CD4-positive, alpha-beta T cell treated with Interleukin-17A for 1 hour (primary cell): Measurements from ENCODE around the gene CTTN.
A peak's percentile ranks its signal among the peaks of the same experiment; 100 is the strongest.

Experiments
- DNase-seq: peaks from one replicate; pipeline ENCODE4 v3.0.0-alpha.2; 2020

CTTN gene

GRCh38 chr11:70397983-70398833, at the start of gene CTTN:
Gene CTTN, plus strand, starts transcription at chr11:70398529. Its CDS starts 8,769 bp downstream, at chr11:70407298.
- peak; percentile 57 for DNase-seq

DNA sequence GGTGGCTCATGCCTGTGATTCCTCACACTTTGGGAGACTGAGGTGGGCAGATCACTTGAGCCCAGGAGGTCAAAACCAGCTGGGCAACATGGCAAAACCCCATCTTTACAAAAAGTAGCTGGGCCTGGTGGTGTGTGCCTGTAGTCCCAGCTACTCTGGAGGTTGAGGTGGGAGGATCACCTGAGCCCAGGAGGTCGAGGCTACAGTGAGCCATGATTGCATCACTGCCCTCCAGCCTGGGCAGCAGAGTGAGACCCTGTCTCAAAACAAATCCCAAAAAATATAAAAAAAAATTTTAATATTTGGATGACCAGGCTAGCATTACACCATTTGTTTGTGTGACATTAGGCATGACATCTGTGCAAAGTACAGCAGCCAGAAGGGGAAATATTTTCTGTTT, 49.7 kb upstream of the CTTN start:
- DNase-seq: no peak

DNA sequence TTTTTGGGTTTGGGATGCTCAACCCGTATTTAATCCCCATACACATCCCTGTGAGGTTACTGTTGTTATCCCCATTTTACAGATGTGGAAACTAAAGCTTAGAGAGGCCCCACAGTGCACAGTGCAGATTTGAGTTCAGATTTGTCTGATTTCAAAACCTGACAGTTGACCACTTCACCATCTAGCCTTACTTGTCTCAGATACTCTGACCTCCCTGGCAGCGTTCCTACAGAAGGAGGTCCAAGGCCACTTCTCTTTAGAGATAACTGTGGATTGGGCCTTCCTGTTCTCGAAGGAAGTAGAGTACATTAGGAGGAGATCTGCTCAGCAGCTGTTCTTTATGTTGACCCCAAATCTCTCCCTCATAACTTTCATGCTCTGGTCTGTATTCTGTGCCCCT, 46.7 kb upstream of the CTTN start:
- no peak for DNase-seq

DNA sequence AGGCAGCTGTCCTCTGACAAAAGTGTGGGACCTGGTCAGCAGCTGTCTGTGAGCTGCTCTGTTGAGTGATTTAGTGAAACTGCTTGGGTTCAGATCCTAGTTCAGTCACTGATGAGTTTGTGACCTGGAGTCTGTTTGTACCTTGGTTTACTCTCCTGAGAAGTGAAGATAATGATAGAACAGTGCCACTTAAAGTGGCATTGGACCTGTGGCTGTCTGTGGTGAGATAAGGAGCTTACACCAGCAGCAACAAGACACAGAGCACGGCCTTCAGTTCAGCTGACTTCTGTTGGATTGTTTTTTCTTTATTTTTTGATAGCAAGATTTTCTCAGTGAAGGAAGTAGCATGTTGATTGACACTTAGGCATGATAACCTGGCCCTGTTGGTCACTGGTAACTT, 46.2 kb upstream of the CTTN start:
- no peak for DNase-seq

DNA sequence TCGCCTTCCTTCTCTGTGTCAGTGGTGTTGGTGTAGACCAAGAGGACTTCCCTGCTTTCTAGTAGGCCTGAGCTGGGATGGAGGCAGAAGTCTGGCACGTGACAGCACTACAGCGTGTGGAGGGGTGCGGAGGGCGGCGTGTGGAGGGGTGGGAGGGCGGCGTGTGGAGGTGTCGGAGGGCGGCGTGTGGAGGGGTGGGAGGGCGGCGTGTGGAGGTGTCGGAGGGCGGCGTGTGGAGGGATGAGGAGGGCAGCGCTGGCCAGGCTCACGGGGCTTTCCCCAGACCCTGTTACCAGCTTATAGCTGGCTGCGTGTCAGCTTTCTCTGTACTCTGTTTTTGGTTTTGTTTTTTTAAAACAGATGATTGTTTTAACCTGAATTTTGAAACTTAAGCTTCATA, 45.7 kb upstream of the CTTN start:
- DNase-seq: no peak

DNA sequence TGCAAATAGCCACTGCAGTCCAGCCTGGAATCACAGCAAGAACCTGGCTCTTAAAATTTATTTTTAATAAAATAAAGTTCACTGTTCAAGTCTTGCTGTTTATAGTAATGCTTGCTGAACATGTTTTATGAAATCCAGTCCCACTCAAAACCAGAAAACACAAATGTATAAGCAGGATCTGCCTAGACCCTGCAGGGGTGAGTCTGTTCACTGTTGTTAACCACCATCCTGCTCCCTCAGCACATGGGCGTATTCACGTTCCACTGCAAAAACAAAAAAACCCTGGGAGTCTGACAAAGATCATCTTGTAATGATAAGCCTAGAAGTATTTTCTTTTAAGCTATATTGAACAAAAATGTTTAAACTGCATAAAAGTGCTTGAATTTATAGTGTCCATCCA, 45.0 kb upstream of the CTTN start:
- no peak for DNase-seq

DNA sequence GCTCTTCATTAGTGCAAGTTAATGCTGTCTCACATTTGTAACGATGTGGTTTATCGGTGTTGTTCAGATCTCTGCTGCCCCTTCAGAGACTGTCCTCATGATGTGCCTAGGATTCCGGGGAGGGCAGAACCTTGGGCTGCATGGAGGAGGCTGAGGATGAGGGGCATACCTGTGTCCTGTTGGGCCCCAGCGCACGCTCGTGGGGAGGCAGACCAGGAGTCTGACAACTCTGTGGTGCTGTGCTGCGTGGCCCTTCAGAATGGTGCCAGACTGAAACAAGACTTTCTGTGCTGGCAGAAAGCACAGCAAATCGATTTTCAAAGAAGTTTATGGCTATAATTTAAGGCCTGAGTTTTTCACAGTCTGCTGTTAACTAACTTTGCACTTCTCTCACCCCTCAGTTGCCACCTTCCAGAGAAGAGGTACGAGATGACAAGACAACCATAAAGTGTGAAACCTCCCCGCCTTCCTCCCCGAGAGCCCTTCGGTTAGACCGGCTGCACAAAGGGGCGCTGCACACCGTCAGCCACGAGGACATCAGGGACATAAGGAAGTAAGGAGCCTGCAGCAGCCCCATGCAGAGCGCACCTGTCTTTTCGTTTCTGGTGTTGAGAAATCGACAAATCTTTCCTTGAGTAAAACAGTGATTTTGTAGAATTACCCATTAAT, 44.3 kb upstream of the CTTN start:
- peak; percentile 16 for DNase-seq

DNA sequence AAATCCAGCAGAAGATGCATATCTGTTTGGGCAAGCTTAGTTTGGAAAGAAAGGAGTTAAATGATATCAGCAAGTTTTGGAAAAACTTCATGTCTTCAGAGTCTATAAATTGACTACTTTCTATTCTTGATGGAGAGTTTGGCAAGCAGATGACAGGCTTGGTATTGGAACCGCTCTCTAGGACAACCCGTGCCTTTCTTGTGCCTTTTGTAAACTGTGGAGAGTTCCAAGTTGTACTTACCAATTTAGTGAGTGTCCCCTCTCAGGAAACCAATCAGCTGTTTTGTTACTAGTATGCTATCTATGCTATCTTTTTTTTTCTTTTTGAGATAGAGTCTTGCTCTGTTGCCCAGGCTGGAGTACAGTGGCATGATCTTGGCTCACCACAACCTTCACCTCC, 43.7 kb upstream of the CTTN start:
- no peak for DNase-seq

GRCh38 chr11:70358753-70359152, 39.6 kb upstream of the CTTN start:
- DNase-seq: no peak

DNA sequence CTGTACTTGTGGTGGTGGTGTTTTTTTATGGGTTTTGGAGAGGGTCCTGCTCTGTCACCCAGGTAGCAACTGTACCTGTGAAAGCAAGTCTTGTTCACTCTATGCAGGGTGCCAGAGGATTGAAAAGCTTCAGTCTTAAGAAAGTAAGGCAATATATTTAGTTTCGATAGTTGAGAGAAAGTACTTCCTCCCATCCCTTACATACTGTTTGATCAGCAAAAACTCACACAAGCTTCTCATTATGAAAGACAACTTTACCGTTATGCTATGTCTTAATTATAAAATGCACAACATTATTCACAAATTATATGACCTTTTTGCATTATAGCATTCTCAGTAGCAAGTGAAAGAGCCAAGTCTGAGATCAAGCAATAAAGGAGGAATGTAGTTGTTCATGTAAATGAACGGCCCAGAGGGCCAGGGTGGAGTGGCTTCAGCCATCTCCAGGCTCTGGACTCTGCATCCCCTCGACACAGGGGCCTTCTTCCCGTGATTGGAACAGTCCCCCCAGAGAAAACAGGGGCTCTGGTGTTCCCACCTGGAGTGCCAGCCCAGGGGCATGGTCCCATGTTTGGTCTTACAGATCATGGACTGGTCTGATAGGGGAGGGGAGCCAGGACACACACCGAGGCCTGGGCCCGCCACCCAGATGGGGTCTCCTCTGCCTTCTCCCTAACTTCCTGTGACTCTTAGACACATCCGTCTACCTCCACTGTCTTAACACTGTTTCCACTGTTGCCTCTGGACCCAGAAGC, 38.7 kb upstream of the CTTN start:
- DNase-seq: no peak

DNA sequence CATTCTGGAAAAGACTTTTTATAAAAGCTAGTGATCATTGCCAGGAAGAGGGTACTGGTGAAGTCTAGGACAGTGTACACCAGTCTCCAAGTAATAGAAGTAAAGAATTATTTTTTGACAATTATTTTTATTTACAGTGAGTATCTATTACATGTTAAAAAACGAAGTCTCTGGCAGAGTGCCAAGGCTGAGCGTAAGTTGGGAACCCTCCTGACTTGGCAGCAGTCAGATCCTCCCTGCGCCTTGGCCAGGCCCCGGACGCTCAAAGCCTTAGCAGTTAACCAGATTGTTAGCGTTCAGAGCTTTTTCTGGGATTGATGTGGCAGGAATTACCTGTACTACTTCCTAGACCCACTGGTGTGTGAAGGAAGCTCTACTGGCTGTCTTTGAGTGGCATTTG, 38.1 kb upstream of the CTTN start:
- no peak for DNase-seq

GRCh38 chr11:70364178-70364577, 34.2 kb upstream of the CTTN start:
- no peak for DNase-seq

- DNase-seq: peak; percentile 58
These were observed 33.4 kb upstream of the CTTN start for GRCh38 chr11:70364745-70365543.

- DNase-seq: no peak
These were observed 32.8 kb upstream of the CTTN start for GRCh38 chr11:70365544-70365927.

DNA sequence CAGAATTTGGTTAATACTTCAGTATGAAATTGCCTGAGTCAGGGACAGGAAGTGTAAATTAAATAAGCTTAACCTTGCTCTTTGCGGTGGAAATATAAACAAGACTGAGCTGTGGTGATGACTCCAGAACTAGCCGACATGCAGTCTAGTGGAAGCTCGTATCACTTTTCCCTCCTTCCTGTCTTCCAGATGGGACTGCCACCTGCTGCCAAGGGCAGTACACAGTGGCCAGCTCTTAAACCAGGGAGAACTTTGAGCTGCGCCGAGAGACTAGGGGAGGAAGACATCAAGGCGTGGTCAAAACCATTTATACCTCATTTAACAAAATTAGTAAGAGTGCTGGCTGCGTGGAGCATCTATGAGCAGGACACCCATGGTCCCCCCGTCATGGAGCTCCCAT, 31.3 kb upstream of the CTTN start:
- no peak for DNase-seq

- no peak for DNase-seq
These were observed 29.4 kb upstream of the CTTN start for GRCh38 chr11:70368961-70369360.

GRCh38 chr11:70371241-70371640, 27.1 kb upstream of the CTTN start:
- no peak for DNase-seq

DNA sequence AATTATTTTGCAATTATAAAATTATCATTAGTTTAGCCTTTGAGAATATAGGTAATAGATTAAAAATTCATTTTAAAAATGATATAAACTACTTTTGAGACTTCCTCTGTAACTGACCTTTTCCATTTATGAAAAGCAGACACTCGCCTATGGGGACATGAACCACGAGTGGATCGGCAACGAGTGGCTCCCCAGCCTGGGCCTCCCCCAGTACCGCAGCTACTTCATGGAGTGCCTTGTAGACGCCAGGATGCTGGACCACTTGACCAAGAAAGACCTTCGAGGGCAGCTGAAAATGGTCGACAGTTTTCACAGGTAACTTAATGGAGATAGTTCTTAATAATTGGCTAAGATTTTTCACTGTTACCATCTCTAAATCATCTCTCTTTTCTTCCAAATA, 26.3 kb upstream of the CTTN start:
- DNase-seq: no peak

- DNase-seq: no peak
These were observed 21.7 kb upstream of the CTTN start for GRCh38 chr11:70376621-70377020.

DNA sequence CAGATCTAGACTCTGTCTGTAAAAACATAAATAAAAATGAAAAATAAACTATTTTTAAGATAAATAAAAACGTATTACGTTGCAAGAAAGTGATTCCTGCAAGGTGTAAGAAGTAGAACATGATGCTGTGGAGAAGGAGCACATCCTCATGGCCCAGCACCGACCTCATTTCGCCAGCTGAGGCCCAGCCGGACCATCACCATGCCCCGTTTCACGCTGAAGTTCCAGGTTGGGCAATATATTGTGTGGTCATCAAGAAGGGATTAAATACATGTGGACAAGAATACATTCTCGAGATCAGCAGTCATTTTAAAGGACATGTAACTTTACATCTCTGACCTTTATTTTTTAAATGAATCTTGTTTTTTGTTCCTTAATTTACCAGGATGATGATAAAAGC, 20.7 kb upstream of the CTTN start:
- DNase-seq: no peak

GRCh38 chr11:70378506-70379134, 19.7 kb upstream of the CTTN start:
- DNase-seq: no peak

GRCh38 chr11:70381350-70381749, 17.0 kb upstream of the CTTN start:
- DNase-seq: no peak
